OCI-LY3 (cell line): Measurements from ENCODE around the gene MRPS27.
A peak's percentile ranks its signal among the peaks of the same experiment; 100 is the strongest.

Source experiments
- H2AFZ ChIP-seq: fragments of 200-600, 300-600 bp; shearing (Covaris generic); 2 replicates; pipeline ENCODE4 v1.6.0; 2014; ENCODE audit warnings: antibody characterized with exemption, low read depth, low read length
- H3K27ac ChIP-seq: fragments of 200-600, 300-600 bp; sonication (generic); 2 replicates; pipeline ENCODE4 v1.5.1; 2014; ENCODE audit warnings: mild to moderate bottlenecking, low read length, moderate library complexity, mixed read lengths
- H3K27me3 ChIP-seq: fragments of 200-600, 300-600 bp; sonication (generic); 2 replicates; pipeline ENCODE4 v1.6.1; 2014; ENCODE audit warnings: low read depth, low read length, mixed read lengths
- H3K36me3 ChIP-seq: fragments of 200-600, 300-600 bp; sonication (generic); replicated peaks from 2 replicates; pipeline ENCODE3; 2014; ENCODE audit warnings: low read depth, low read length, mixed read lengths
- H3K4me1 ChIP-seq: fragments of 300-600, 200-600 bp; sonication (generic); 2 replicates; pipeline ENCODE4 v1.6.1; 2014; ENCODE audit warnings: low read length, mixed read lengths
- H3K4me2 ChIP-seq: fragments of 200-600, 300-600 bp; sonication (generic); 2 replicates; pipeline ENCODE4 v1.6.1; 2014; ENCODE audit warnings: low read length, mixed read lengths
- H3K4me3 ChIP-seq: fragments of 300-600, 200-600 bp; sonication (generic); 2 replicates; pipeline ENCODE4 v1.5.1; 2014; ENCODE audit warnings: antibody characterized with exemption, mild to moderate bottlenecking, low read length, moderate library complexity
- H3K79me2 ChIP-seq: fragments of 300-600, 200-600 bp; shearing (Covaris generic); 2 replicates; pipeline ENCODE4 v1.6.1; 2014; ENCODE audit warnings: mild to moderate bottlenecking, low read length, mixed read lengths
- H3K9ac ChIP-seq: fragments of 300-600, 200-600 bp; shearing (Covaris generic); 2 replicates; pipeline ENCODE4 v1.6.0; 2014; ENCODE audit warnings: mild to moderate bottlenecking, low read length, moderate library complexity
- H3K9me3 ChIP-seq: fragments of 200-600, 300-600 bp; shearing (Covaris generic); 2 replicates; pipeline ENCODE4 v1.6.1; 2014; ENCODE audit warnings: low read length, mixed read lengths; ENCODE audit not compliant: insufficient read depth
- H4K20me1 ChIP-seq: fragments of 200-600, 300-600 bp; sonication (generic); 2 replicates; pipeline ENCODE4 v1.6.1; 2016; ENCODE audit warnings: low read length, mixed read lengths; ENCODE audit not compliant: insufficient read depth
- EZH2phosphoT487 ChIP-seq: fragments of 200-600 bp; shearing (Covaris generic); IDR thresholded peaks from 2 replicates; pipeline ENCODE4 v1.6.1; 2018; ENCODE audit warnings: antibody characterized with exemption, mixed run types, low read depth
- TF ChIP-seq, protein P1 (sequence below): fragments of 200-600, 300-600 bp; sonication (generic); IDR thresholded peaks from 2 replicates; pipeline ENCODE4 v1.5.1; 2014; ENCODE audit warnings: antibody characterized with exemption, low read length, low read depth

Gene MRPS27

DNA sequence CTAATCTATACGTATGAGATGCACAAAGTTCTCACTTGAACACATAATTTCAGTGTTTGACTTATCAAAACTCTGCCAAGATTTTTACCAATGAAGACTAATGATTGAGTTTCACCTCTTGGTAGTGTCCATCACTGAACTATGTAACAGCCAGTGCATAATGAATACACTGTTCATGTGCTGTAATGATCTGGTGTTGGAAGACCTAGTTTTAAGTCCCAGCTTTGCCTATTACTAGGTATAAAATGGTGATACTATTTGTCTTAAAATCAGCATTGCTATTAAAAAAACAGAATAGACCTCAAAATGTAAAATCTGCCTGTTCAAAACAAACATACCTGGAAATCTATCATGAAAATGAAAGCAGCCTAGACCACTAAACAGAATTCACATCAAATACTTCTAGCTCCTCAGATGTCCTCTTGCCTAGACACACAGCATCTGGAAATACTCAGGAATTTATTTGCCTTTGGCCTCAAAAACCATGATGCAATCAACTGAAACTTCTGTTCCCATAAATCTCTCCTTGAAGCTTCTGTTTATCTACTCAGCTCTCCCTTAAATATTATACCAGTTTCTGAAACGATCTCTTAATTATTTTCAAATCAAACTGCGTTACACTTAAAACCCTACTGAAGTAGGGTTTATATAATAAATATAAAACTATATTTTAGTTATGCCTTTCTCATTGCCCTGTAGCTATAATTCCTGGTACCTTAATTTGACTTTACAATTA is 38.1 kb downstream of the MRPS27 start:
- no peak overlapping the region for H3K9ac ChIP-seq
- H3K36me3 ChIP-seq, result peaks cover 12% of the 10 kb centered on the region
- H3K27me3 ChIP-seq, result no peaks in the 10 kb centered on the region
- no peaks in the 10 kb centered on the region for H3K79me2 ChIP-seq
- peaks cover 10% of the 10 kb centered on the region for H3K4me1 ChIP-seq
- H4K20me1 ChIP-seq, result no peaks in the 10 kb centered on the region
- no peaks in the 10 kb centered on the region for H3K9me3 ChIP-seq
- H3K4me3 ChIP-seq, result no peak overlapping the region
- no peak overlapping the region for H3K27ac ChIP-seq
- H3K4me2 ChIP-seq, result no peak overlapping the region
- TF ChIP-seq, protein P1, sequence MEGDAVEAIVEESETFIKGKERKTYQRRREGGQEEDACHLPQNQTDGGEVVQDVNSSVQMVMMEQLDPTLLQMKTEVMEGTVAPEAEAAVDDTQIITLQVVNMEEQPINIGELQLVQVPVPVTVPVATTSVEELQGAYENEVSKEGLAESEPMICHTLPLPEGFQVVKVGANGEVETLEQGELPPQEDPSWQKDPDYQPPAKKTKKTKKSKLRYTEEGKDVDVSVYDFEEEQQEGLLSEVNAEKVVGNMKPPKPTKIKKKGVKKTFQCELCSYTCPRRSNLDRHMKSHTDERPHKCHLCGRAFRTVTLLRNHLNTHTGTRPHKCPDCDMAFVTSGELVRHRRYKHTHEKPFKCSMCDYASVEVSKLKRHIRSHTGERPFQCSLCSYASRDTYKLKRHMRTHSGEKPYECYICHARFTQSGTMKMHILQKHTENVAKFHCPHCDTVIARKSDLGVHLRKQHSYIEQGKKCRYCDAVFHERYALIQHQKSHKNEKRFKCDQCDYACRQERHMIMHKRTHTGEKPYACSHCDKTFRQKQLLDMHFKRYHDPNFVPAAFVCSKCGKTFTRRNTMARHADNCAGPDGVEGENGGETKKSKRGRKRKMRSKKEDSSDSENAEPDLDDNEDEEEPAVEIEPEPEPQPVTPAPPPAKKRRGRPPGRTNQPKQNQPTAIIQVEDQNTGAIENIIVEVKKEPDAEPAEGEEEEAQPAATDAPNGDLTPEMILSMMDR, result no peak
- TF ChIP-seq EZH2phosphoT487, result no peak
- no peak overlapping the region for H2AFZ ChIP-seq

DNA sequence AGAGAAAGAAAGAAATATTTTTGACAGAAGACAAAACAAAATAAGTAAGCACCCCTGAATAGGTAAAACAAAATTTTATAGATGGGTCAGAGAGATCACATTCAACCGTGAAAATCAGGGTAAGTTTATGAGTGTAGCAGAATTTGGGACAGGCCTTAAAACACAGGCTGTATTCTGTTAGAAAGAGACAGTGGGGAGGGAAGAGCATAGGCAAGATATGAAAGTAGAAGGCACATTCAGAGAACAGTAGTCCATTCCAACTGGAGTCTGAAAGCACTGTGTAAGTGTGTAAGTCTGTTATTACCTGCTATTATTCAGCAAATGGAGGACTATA is 38.6 kb downstream of the MRPS27 start:
- Histone ChIP-seq H3K4me2 (no peak overlapping the region), H3K4me1 (peaks cover 10% of the 10 kb centered on the region), H2AFZ (no peak overlapping the region), H3K27ac (no peak overlapping the region), H3K79me2 (no peaks in the 10 kb centered on the region), H3K9me3 (no peaks in the 10 kb centered on the region), H3K36me3 (peaks cover 12% of the 10 kb centered on the region), H3K4me3 (no peak overlapping the region), H3K9ac (no peak overlapping the region), H3K27me3 (no peaks in the 10 kb centered on the region), H4K20me1 (no peaks in the 10 kb centered on the region)
- TF ChIP-seq EZH2phosphoT487, result no peak
- TF ChIP-seq, protein P1, result no peak

DNA sequence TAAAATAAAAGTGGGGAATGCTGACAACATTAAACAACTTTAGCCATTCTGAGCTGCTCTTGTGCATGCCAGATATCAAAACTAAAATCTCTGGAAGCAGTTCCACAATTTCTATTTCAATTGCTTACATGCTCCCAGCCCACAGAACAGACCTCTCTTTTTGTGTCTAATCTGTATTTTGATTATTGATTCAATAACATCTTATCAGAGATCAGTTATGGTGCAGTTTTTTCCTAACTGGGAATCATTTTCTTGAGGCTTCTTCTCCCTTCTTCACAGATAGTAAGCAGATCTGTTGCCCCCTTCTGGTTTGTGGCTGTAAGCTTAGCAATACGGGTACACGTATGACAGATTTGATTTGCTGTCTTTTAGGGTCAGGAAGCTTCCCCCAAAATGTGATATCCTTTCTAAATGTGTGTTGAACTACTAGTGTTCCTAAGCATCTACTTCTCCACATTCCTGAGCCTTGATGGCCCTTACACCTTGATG is 39.4 kb downstream of the MRPS27 start:
- Histone ChIP-seq H2AFZ (no peak overlapping the region), H3K4me1 (peaks cover 8% of the 10 kb centered on the region), H3K79me2 (no peaks in the 10 kb centered on the region), H3K27ac (no peak overlapping the region), H3K4me3 (no peak overlapping the region), H3K27me3 (no peaks in the 10 kb centered on the region), H3K9ac (no peak overlapping the region), H3K9me3 (no peaks in the 10 kb centered on the region), H4K20me1 (no peaks in the 10 kb centered on the region), H3K36me3 (peaks cover 12% of the 10 kb centered on the region), H3K4me2 (no peak overlapping the region)
- TF ChIP-seq EZH2phosphoT487, result no peak
- TF ChIP-seq, protein P1, result peak; percentile 43

DNA sequence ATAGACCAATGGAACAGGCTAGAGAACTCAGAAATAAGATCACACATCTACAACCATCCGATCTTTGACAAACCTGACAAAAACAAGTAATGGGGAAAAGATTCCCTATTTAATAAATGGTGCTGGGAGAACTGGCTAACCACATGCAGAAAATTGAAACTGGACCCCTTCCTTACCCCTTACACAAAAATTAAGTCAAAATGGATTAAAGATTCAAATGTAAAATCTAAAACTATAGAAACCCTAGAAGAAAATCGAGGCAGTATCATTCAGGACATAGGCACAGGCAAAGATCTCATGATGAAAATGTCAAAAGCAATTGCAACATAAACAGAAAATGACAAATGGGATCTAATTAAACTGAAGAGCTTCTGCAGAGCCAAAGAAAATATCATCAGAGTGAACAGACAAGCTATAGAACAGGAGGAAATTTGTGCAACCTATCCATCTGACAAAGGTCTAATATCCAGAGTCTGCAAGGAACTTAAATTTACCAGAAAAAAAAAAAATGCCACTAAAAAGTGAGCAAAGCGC is 43.8 kb downstream of the MRPS27 start:
- Histone ChIP-seq H3K36me3 (peaks cover 6% of the 10 kb centered on the region), H3K27ac (no peak overlapping the region), H3K79me2 (0 out of 2 replicates have a peak, but pooled peaks cover 4% of the 10 kb centered on the region)

More for the DNA sequence above, 43.8 kb downstream of the MRPS27 start:
- Histone ChIP-seq H3K27me3 (no peaks in the 10 kb centered on the region), H4K20me1 (no peaks in the 10 kb centered on the region), H3K9me3 (no peaks in the 10 kb centered on the region), H2AFZ (no peak overlapping the region), H3K4me2 (no peak overlapping the region), H3K4me3 (no peak overlapping the region), H3K9ac (no peak overlapping the region), H3K4me1 (no peaks in the 10 kb centered on the region)
- TF ChIP-seq EZH2phosphoT487, result no peak
